GM10266 (cell line): ENCODE results near the gene ALOXE3.

Experiments
- DNase-seq: peaks from one replicate; pipeline ENCODE4 v3.0.0; 2012; ENCODE audit errors: extremely low spot score
- CTCF ChIP-seq: IDR thresholded peaks from 2 replicates; pipeline ENCODE4 v1.5.1; 2012; ENCODE audit warnings: mild to moderate bottlenecking, low read depth; ENCODE audit not compliant: control insufficient read depth, insufficient read depth; ENCODE audit errors: missing control alignments

Gene ALOXE3

GRCh38 chr17:8149419-8150193 is 31.3 kb upstream of the ALOXE3 start:
- TF ChIP-seq CTCF, result no peak
- DNase-seq, result no peak

GRCh38 chr17:8148560-8148959 is 30.2 kb upstream of the ALOXE3 start:
- DNase-seq, result no peak
- TF ChIP-seq CTCF, result no peak

- no peak for DNase-seq
- no peak for TF ChIP-seq CTCF
Observed at GRCh38 chr17:8147805-8148404, 29.6 kb upstream of the ALOXE3 start.

- no peak for TF ChIP-seq CTCF
- DNase-seq, result no peak
Observed at GRCh38 chr17:8147141-8147804, 29.0 kb upstream of the ALOXE3 start.

GRCh38 chr17:8146381-8147140 is 28.2 kb upstream of the ALOXE3 start:
- TF ChIP-seq CTCF, result no peak
- DNase-seq, result no peak

GRCh38 chr17:8145811-8146210 is 27.5 kb upstream of the ALOXE3 start:
- TF ChIP-seq CTCF, result no peak
- DNase-seq, result no peak
